GM20000 (cell line): ENCODE measurements around the gene KRTAP10-3.
"Not testable (repeated sequence)": the region's sequence is repeated elsewhere in the genome, so short reads cannot be mapped to it uniquely, and the experiment has no call there.

Experiments used
- DNase-seq: peaks from one replicate; pipeline ENCODE4 v3.0.0; 2012; ENCODE audit warnings: low spot score
- CTCF ChIP-seq: IDR thresholded peaks from 2 replicates; pipeline ENCODE4 v1.5.1; 2012; ENCODE audit warnings: mild to moderate bottlenecking, control low read depth; ENCODE audit errors: extremely low read depth, missing control alignments

The KRTAP10-3 gene

DNA sequence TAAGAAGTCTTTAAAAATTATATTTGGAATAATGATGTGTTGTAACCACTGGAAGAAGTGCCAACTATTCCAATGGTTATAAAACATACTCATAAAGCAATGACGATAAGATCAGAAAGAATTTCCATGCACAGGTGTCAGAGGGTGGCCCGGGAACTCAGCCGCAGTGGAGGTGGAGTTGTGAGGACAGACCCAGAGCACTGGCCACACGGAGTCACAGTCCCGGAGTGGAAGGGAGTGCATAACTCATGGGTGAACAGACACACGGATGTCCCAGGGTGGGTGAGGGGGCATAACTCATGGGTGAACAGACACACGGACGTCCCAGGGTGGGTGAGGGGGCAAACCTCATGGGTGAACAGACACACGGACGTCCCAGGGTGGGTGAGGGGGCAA, 17.4 kb upstream of the KRTAP10-3 start:
- no peak for TF ChIP-seq CTCF
- no peak for DNase-seq

- no peak for TF ChIP-seq CTCF
- no peak for DNase-seq
These were observed 16.9 kb upstream of the KRTAP10-3 start for GRCh38 chr21:44575307-44576024.

DNA sequence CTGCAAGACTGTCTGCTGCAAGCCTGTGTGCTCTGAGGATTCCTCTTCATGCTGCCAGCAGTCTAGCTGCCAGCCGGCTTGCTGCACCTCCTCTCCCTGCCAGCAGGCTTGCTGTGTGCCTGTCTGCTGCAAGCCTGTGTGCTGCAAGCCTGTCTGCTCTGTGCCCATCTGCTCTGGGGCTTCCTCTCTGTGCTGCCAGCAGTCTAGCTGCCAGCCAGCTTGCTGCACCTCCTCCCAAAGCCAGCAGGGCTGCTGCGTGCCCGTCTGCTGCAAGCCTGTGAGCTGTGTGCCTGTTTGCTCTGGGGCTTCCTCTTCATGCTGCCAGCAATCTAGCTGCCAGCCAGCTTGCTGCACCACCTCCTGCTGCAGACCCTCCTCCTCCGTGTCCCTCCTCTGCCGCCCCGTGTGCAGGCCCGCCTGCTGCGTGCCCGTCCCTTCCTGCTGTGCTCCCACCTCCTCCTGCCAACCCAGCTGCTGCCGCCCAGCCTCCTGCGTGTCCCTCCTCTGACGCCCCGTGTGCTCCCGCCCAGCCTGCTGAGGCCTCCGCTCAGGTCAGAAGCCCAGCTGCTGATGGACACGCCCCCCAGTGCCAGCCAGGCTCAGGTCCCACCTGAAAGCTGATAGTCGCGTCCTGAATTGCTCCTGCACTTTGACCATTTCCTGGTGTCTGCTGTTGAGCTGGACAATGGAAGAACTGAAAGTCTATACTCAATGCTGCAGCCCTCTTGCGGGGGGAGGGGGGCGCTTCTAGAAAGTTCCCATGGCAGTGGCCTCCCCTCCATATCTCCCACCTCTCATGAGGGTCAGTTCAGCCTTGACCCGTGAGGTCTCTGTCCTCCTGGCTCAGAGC, 16.1 kb upstream of the KRTAP10-3 start:
- no peak for TF ChIP-seq CTCF
- no peak for DNase-seq

GRCh38 chr21:44573630-44574456, 15.2 kb upstream of the KRTAP10-3 start, which contains the start of gene KRTAP10-4:
Gene KRTAP10-4 (plus strand): TSS chr21:44573729. CDS start chr21:44573759, 30 bp downstream.
- DNase-seq, result not testable (repeated sequence)

DNA sequence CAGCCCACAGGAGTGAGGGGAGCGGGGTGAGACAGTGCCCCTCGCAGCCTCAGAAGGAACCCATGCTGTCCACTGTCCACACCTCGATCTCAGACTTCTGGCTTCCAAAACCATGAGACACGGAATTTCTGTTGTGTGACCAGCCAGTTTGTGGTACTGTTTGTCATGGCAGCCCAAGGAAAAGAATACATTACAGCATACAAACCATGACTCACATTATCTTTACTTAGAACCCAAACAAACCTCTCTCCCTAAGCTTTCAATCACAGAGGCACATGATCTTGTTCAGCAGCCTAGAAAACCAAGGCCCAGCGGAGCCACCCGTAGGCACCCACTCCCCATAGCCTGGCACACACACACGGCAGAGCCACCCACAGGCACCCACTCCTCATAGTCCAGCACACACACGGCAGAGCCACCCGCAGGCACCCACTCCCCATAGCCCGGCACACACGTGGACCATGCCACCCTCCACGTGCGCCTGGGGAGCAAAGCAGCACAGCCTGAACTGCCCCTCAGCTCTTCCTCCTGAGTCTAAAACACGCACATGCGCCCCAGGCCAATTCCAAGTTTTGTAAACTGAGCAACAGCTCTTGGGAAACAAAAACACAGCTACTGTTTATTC, 14.5 kb upstream of the KRTAP10-3 start:
- DNase-seq, result no peak
- TF ChIP-seq CTCF, result no peak

GRCh38 chr21:44571844-44572782, 13.5 kb upstream of the KRTAP10-3 start:
- TF ChIP-seq CTCF, result no peak
- no peak for DNase-seq
